ENCODE measurements around the gene WDR6. TPM values are rescaled to one million over a fixed set of nuclear protein-coding genes. Genes with fewer than 3 reads are reported as not detected.

Gene WDR6
- total and polyA plus RNA-seq, 10 of the 15 experiments (the other 5 are each of a cell fraction or from before 2014, with no cell fraction given), result 21.3 to 169 (median 107) TPM

- intact Hi-C loops (cut with micrococcal nuclease; ENCODE audit: unreplicated experiment) (no loop called here), in situ Hi-C loops (cut with MboI) (no loop called here)
Observed at GRCh38 chr3:48962939-48963338, 44.3 kb upstream of the WDR6 start.

More at GRCh38 chr3:48962939-48963338, 44.3 kb upstream of the WDR6 start:
- ChIA-PET SMC1A (ENCODE audit: uncharacterized antibody, unreplicated experiment) (no interaction called here), RAD21 (ENCODE audit: unreplicated experiment) (no interaction called here), CTCF (interaction anchor here (1.6 kb wide), 1 partner anchor 25 kb away, joined by 5 read pairs; no protein-coding TSS in a partner anchor), POLR2A (interaction anchor here (1.0 kb wide), 1 partner anchor 12 kb away, joined by 5 read pairs; no protein-coding TSS in a partner anchor)
- 84% methylated on average over 4 of the region's 4 CpGs for WGBS (ENCODE audit: insufficient coverage, insufficient replicate concordance, low lambda C conversion rate, missing lambda C conversion rate)
- Histone ChIP-seq H3K4me2 (ENCODE audit: control insufficient read depth, insufficient read depth) (no peak overlapping the region), H3K27ac (ENCODE audit: control insufficient read depth, insufficient read depth) (no peak overlapping the region), H3K4me1 (ENCODE audit: control insufficient read depth, insufficient read depth, low read length) (peaks cover 15% of the 10 kb centered on the region), H3K4me3 (no peak overlapping the region), H2AFZ (ENCODE audit: control insufficient read depth, low read depth, low read length) (no peak overlapping the region), H3K9ac (ENCODE audit: control insufficient read depth, insufficient read depth, low read length) (no peak overlapping the region), H3K9me3 (replicated peaks; ENCODE audit: control insufficient read depth, insufficient read depth, low read length) (no peaks in the 10 kb centered on the region), H3K79me2 (ENCODE audit: control insufficient read depth, insufficient read depth, low read length) (no peaks in the 10 kb centered on the region), H3K36me3 (ENCODE audit: control insufficient read depth in 2 of 2, insufficient read depth in 2 of 2, low read length in 1 of 2) (peaks cover 7 to 10% of the 10 kb centered on the region in 2 experiments), H3K27me3 (replicated peaks in 1 of 2; ENCODE audit: control insufficient read depth in 2 of 2, insufficient read depth in 2 of 2, low read length in 1 of 2) (no peaks in the 10 kb centered on the region), H4K20me1 (ENCODE audit: control insufficient read depth, insufficient read depth) (no peaks in the 10 kb centered on the region)
- ATAC-seq, result no peak
- no peak for TF ChIP-seq STAT3 (IDR thresholded peaks at IDR 0.05; ENCODE audit: low read depth, low read length)
- no peak for TF ChIP-seq RAD51 (IDR thresholded peaks at IDR 0.05)
- TF ChIP-seq KAT2A (conservative IDR thresholded peaks at IDR 0.05; ENCODE audit: control insufficient read depth, low read depth, low read length), result no peak
- no peak for TF ChIP-seq RUNX3 (IDR thresholded peaks at IDR 0.05; ENCODE audit: low read length)
- no peak for TF ChIP-seq IKZF2 (IDR thresholded peaks at IDR 0.05)
- TF ChIP-seq BMI1 (IDR thresholded peaks at IDR 0.05; ENCODE audit: borderline replicate concordance), result no peak
- TF ChIP-seq TBL1XR1 (IDR thresholded peaks at IDR 0.05; ENCODE audit: low read depth, low read length), result no peak
- no peak for TF ChIP-seq ZBTB11 (CRISPR knock-in tag; IDR thresholded peaks at IDR 0.05)
- no peak for TF ChIP-seq NR2C2 (IDR thresholded peaks at IDR 0.05; ENCODE audit: borderline replicate concordance, control insufficient read depth, insufficient read length, low read depth)
- no peak for TF ChIP-seq SMC3 (IDR thresholded peaks at IDR 0.05; ENCODE audit: borderline replicate concordance, low read length)
- no peak for TF ChIP-seq ZNF622 (IDR thresholded peaks at IDR 0.05)
- TF ChIP-seq TCF12 (IDR thresholded peaks at IDR 0.05; ENCODE audit: low read depth, low read length), result no peak
- TF ChIP-seq CUX1 (IDR thresholded peaks at IDR 0.05; ENCODE audit: insufficient replicate concordance, low read depth, low read length), result no peak
- no TSS peak for BruUV-seq (replicated peaks)
- DNase-seq (ENCODE audit: low read depth, low spot score), result no peak
- FAIRE-seq, result no peak
